IMR-90 (cell line): Measurements from ENCODE around the gene ANKRD44. TPM values are rescaled to one million over a fixed set of nuclear protein-coding genes. Genes with fewer than 3 reads are reported as not detected.
A peak's percentile ranks its signal among the peaks of the same experiment; 100 is the strongest.

Experiments used
- ATAC-seq: fragments of 200-7000 bp; cut with Tn5 transposase; 2 replicates; pipeline ENCODE4 v1.9.1; 2020; ENCODE audit warnings: low read depth, mild to moderate bottlenecking, moderate library complexity
- BruUV-seq: library from RNA; stranded (reverse); fragments of 400-500 nt; replicated peaks from 2 replicates; lab custom pipeline; 2021; lab: Mats Ljungman, UMichigan
- CTCF ChIA-PET: fragments of 300-600 bp; formaldehyde crosslinking; extraction: SDS; loops from one replicate; lab custom pipeline; 2021; ENCODE audit warnings: antibody characterized with exemption; lab: Yijun Ruan, JAX
- POLR2A ChIA-PET: fragments of 300-600 bp; sonication (Branson Sonifier 250); formaldehyde crosslinking; loops from one replicate; lab custom pipeline; 2022; ENCODE audit warnings: antibody characterized with exemption; ENCODE audit not compliant: unreplicated experiment; lab: Charles Lee
- DNase-seq: peaks from one replicate; pipeline ENCODE4 v3.0.0; 2013
- H2AFZ ChIP-seq: replicated peaks from 2 replicates; pipeline ENCODE3; 2013; ENCODE audit warnings: low read length, mild to moderate bottlenecking; ENCODE audit not compliant: poor library complexity
- H2AK5ac ChIP-seq: 2 replicates; pipeline ENCODE4 v1.6.1; 2013; ENCODE audit warnings: low read depth, low read length, inconsistent platforms
- H2AK9ac ChIP-seq: replicated peaks from 2 replicates; pipeline ENCODE3; 2013; ENCODE audit warnings: mild to moderate bottlenecking, low read depth, low read length, moderate library complexity; ENCODE audit not compliant: poor library complexity
- H2BK120ac ChIP-seq: 2 replicates; pipeline ENCODE4 v1.6.1; 2013; ENCODE audit warnings: low read depth, low read length, inconsistent platforms
- H2BK15ac ChIP-seq: 3 replicates; pipeline ENCODE4 v1.6.1; 2013; ENCODE audit warnings: low read depth, low read length, inconsistent platforms
- H2BK20ac ChIP-seq: 2 replicates; pipeline ENCODE4 v1.6.1; 2013; ENCODE audit warnings: low read depth, mild to moderate bottlenecking, inconsistent platforms, low read length, moderate library complexity
- H2BK5ac ChIP-seq: 2 replicates; pipeline ENCODE4 v1.6.1; 2013; ENCODE audit warnings: mild to moderate bottlenecking, low read depth, low read length, inconsistent platforms; ENCODE audit not compliant: poor library complexity, severe bottlenecking
- H3K14ac ChIP-seq: replicated peaks from 2 replicates; pipeline ENCODE4 v1.6.1; 2013; ENCODE audit warnings: low read depth, low read length, inconsistent platforms
- H3K18ac ChIP-seq: 2 replicates; pipeline ENCODE4 v1.6.1; 2013; ENCODE audit warnings: low read depth, low read length, control low read depth
- H3K23ac ChIP-seq: 2 replicates; pipeline ENCODE4 v1.6.1; 2013; ENCODE audit warnings: low read depth, low read length, inconsistent platforms
- H3K27ac ChIP-seq: 2 replicates; pipeline ENCODE4 v1.5.1; 2013; ENCODE audit warnings: mild to moderate bottlenecking, control low read depth, low read length; ENCODE audit not compliant: insufficient read depth
- H3K27me3 ChIP-seq: 2 replicates; pipeline ENCODE4 v1.6.1; 2013; ENCODE audit warnings: low read length; ENCODE audit not compliant: control insufficient read depth, insufficient read depth
- H3K36me3 ChIP-seq: 2 replicates; pipeline ENCODE4 v1.6.1; 2013; ENCODE audit warnings: low read length, mixed read lengths; ENCODE audit not compliant: control insufficient read depth, insufficient read depth
- H3K4ac ChIP-seq: 2 replicates; pipeline ENCODE4 v1.6.1; 2013; ENCODE audit warnings: low read depth, low read length, inconsistent platforms
- H3K4me1 ChIP-seq: 2 replicates; pipeline ENCODE4 v1.6.1; 2013; ENCODE audit warnings: low read length, mixed read lengths; ENCODE audit not compliant: control insufficient read depth, insufficient read depth
- H3K4me2 ChIP-seq: 2 replicates; pipeline ENCODE4 v1.6.1; 2013; ENCODE audit warnings: low read depth, mild to moderate bottlenecking, control low read depth, low read length, moderate library complexity
- H3K4me3 ChIP-seq: 2 replicates; pipeline ENCODE4 v1.5.1; 2013; ENCODE audit warnings: low read depth, mild to moderate bottlenecking, control low read depth, low read length, moderate library complexity; ENCODE audit not compliant: insufficient read depth
- H3K56ac ChIP-seq: 2 replicates; pipeline ENCODE4 v1.6.1; 2013; ENCODE audit warnings: low read length, inconsistent platforms; ENCODE audit not compliant: insufficient read depth; ENCODE audit errors: extremely low read depth
- H3K79me1 ChIP-seq, 2 experiments: 2 replicates each; pipeline ENCODE4 v1.6.1; 2013; ENCODE audit warnings: low read length in 2 of 2, inconsistent platforms in 1 of 2, low read depth in 1 of 2
- H3K9ac ChIP-seq: 2 replicates; pipeline ENCODE4 v1.6.1; 2013; ENCODE audit warnings: low read depth, low read length, control low read depth
- H3K9me1 ChIP-seq: 2 replicates; pipeline ENCODE4 v1.6.1; 2013; ENCODE audit warnings: low read length, inconsistent platforms; ENCODE audit not compliant: insufficient read depth
- H3K9me3 ChIP-seq: 2 replicates; pipeline ENCODE4 v1.6.1; 2013; ENCODE audit warnings: low read length; ENCODE audit not compliant: control insufficient read depth, insufficient read depth
- H4K20me1 ChIP-seq: 2 replicates; pipeline ENCODE4 v1.6.1; 2013; ENCODE audit warnings: low read length, inconsistent platforms; ENCODE audit not compliant: insufficient read depth
- H4K5ac ChIP-seq: 2 replicates; pipeline ENCODE4 v1.6.1; 2013; ENCODE audit warnings: mild to moderate bottlenecking, low read depth, low read length, control low read depth
- H4K8ac ChIP-seq, 2 experiments: 2 replicates each; pipeline ENCODE4 v1.6.1; 2013; ENCODE audit warnings: low read depth in 2 of 2, low read length in 2 of 2, control low read depth in 1 of 2, inconsistent platforms in 1 of 2
- H4K91ac ChIP-seq: 2 replicates; pipeline ENCODE4 v1.6.1; 2013; ENCODE audit warnings: low read depth, low read length, inconsistent platforms; ENCODE audit not compliant: insufficient read depth
- BHLHE40 ChIP-seq: fragments of 150-350 bp; IDR thresholded peaks from 2 replicates; pipeline ENCODE4 v1.6.1; 2016; ENCODE audit warnings: mild to moderate bottlenecking, low read depth, low read length
- CEBPB ChIP-seq: IDR thresholded peaks from 2 replicates; pipeline ENCODE4 v1.6.1; 2012; ENCODE audit warnings: low read depth, low read length, improper control_type of control experiment
- CHD1 ChIP-seq: IDR thresholded peaks from 2 replicates; pipeline ENCODE4 v1.6.1; 2012; ENCODE audit warnings: low read depth, low read length, improper control_type of control experiment
- CTCF ChIP-seq: conservative IDR thresholded peaks from 2 replicates; pipeline ENCODE4 v1.5.1; 2012; ENCODE audit warnings: mild to moderate bottlenecking, low read depth, low read length, improper control_type of control experiment
- ELK1 ChIP-seq: fragments of 150-350 bp; IDR thresholded peaks from 2 replicates; pipeline ENCODE4 v1.6.1; 2016; ENCODE audit warnings: low read depth, mild to moderate bottlenecking, low read length, moderate library complexity, borderline replicate concordance
- FOS ChIP-seq: fragments of 150-350 bp; IDR thresholded peaks from 2 replicates; pipeline ENCODE4 v1.6.1; 2016; ENCODE audit warnings: low read depth, low read length
- MAFK ChIP-seq: IDR thresholded peaks from 2 replicates; pipeline ENCODE4 v1.6.1; 2012; ENCODE audit warnings: low read depth, low read length, improper control_type of control experiment
- MAZ ChIP-seq: IDR thresholded peaks from 2 replicates; pipeline ENCODE4 v1.6.1; 2012; ENCODE audit warnings: low read depth, mild to moderate bottlenecking, low read length, improper control_type of control experiment, moderate library complexity, borderline replicate concordance
- MXI1 ChIP-seq: IDR thresholded peaks from 2 replicates; pipeline ENCODE4 v1.6.1; 2012; ENCODE audit warnings: low read depth, mild to moderate bottlenecking, low read length, moderate library complexity, borderline replicate concordance
- NFE2L2 ChIP-seq: fragments of 150-350 bp; IDR thresholded peaks from 2 replicates; pipeline ENCODE4 v1.6.1; 2016; ENCODE audit warnings: low read depth, mild to moderate bottlenecking, low read length
- POLR2A ChIP-seq: IDR thresholded peaks from 2 replicates; pipeline ENCODE4 v1.6.1; 2012; ENCODE audit warnings: mild to moderate bottlenecking, low read depth, low read length
- RAD21 ChIP-seq: IDR thresholded peaks from 2 replicates; pipeline ENCODE4 v1.6.1; 2012; ENCODE audit warnings: low read length, improper control_type of control experiment
- RCOR1 ChIP-seq: IDR thresholded peaks from 2 replicates; pipeline ENCODE4 v1.6.1; 2012; ENCODE audit warnings: mild to moderate bottlenecking, low read length, improper control_type of control experiment; ENCODE audit not compliant: insufficient replicate concordance
- RFX5 ChIP-seq: IDR thresholded peaks from 2 replicates; pipeline ENCODE4 v1.8.0; 2012; ENCODE audit warnings: low read depth, mild to moderate bottlenecking, low read length, moderate library complexity
- SMC3 ChIP-seq: fragments of 150-350 bp; IDR thresholded peaks from 2 replicates; pipeline ENCODE4 v1.6.1; 2016; ENCODE audit warnings: low read depth, mild to moderate bottlenecking, antibody characterized with exemption, low read length, moderate library complexity
- USF2 ChIP-seq: fragments of 150-350 bp; IDR thresholded peaks from 2 replicates; pipeline ENCODE4 v1.6.1; 2017; ENCODE audit warnings: mild to moderate bottlenecking, antibody characterized with exemption, low read length, low read depth
- WGBS, 2 experiments: methylation state at CpG; one replicate each; pipeline versions ENCODE4 v1.1.5 to v1.1.7; 2013; ENCODE audit warnings: missing lambda C conversion rate in 2 of 2; ENCODE audit not compliant: insufficient read length in 1 of 2; ENCODE audit errors: extremely low coverage in 2 of 2; 5-methylcytosine and 5-hydroxymethylcytosine counted together
- dilution Hi-C: fragments of 300-500 bp; cut with HindIII; formaldehyde crosslinking; loops from one replicate; pipeline ENCODE4 v1.14.3; 2018; ENCODE audit warnings: low sequenced_read_pairs; ENCODE audit not compliant: unreplicated experiment
- in situ Hi-C: fragments of 300-500 bp; cut with MboI; formaldehyde crosslinking; loops from 3 replicates; pipeline ENCODE4 v1.14.3; 2019; ENCODE audit warnings: low sequenced_read_pairs, inconsistent platforms, mixed read lengths
- intact Hi-C: fragments of 100-400 bp; cut with micrococcal nuclease; formaldehyde crosslinking; loops from 2 replicates; pipeline ENCODE4 v1.10.0; 2022
- polyA plus RNA-seq, 3 experiments: library from polyadenylated mRNA; depleted of rRNA; stranded (reverse); fragments of >200 nt; gene quantifications; 2 replicates each; pipeline ENCODE4 v1.2.3, GENCODE V29; 2012; ENCODE audit warnings: low replicate concordance in 1 of 3
- total RNA-seq: library from RNA; depleted of rRNA; stranded (reverse); fragments of >200 nt; gene quantifications from 2 replicates; pipeline ENCODE4 v1.2.3, GENCODE V29; 2012

ANKRD44 gene
- total and polyA plus RNA-seq, 2 of the 4 experiments (the other 2 are of a cell fraction), result 5.2 to 15.6 TPM

- ChIA-PET POLR2A (no interaction called here), CTCF (no interaction called here)
- H4K5ac ChIP-seq, result no peak overlapping the region
- ATAC-seq (no peak), DNase-seq (no peak)
- no peaks in the 10 kb centered on the region for H3K9me3 ChIP-seq
- H2AK5ac ChIP-seq, result no peak overlapping the region
- intact Hi-C loops, result no loop called here
- in situ Hi-C loops, result no loop called here
- no peaks in the 10 kb centered on the region for H4K20me1 ChIP-seq
- no peak overlapping the region for H3K18ac ChIP-seq
- H3K36me3 ChIP-seq, result no peaks in the 10 kb centered on the region
- H3K4me1 ChIP-seq, result no peaks in the 10 kb centered on the region
- H2BK5ac ChIP-seq, result no peak overlapping the region
- H3K27me3 ChIP-seq, result no peaks in the 10 kb centered on the region
- H3K27ac ChIP-seq, result no peak overlapping the region
- no peak overlapping the region for H3K9ac ChIP-seq
- no peak overlapping the region; the same call in 1 of the 2 replicates for H3K23ac ChIP-seq
- H3K9me1 ChIP-seq, result no peaks in the 10 kb centered on the region
- H3K14ac ChIP-seq, result no peak overlapping the region
- no peak overlapping the region for H2BK120ac ChIP-seq
- H3K4ac ChIP-seq, result no peak overlapping the region
- TF ChIP-seq FOS, result no peak
- no peak for TF ChIP-seq RAD21
- TF ChIP-seq MAZ, result no peak
- no peak for TF ChIP-seq MXI1
- TF ChIP-seq USF2, result no peak
- no peak for TF ChIP-seq NFE2L2
- no peak for TF ChIP-seq CEBPB
- no peak for TF ChIP-seq RCOR1
- no peak for TF ChIP-seq SMC3
- no peak for TF ChIP-seq ELK1
- no peak for TF ChIP-seq MAFK
- TF ChIP-seq BHLHE40, result no peak
- no peak for TF ChIP-seq RFX5
- TF ChIP-seq CTCF, result no peak
- TF ChIP-seq CHD1, result no peak
- no peak for TF ChIP-seq POLR2A
- H3K4me2 ChIP-seq, result no peak overlapping the region
- H4K8ac ChIP-seq, result no peak overlapping the region
- no peak overlapping the region for H4K91ac ChIP-seq
- no TSS peak for BruUV-seq
- H2AK9ac ChIP-seq, result peak overlapping the region; percentile 55
- H2BK15ac ChIP-seq, result no peak overlapping the region
- H2BK20ac ChIP-seq, result no peak overlapping the region
- no CpG with 5 or more reads among the region's 3 CpGs for WGBS, 2 experiments
- dilution Hi-C loops, result no loop called here
- no peak overlapping the region for H3K56ac ChIP-seq
- no peak overlapping the region for H3K4me3 ChIP-seq
- no peak overlapping the region for H2AFZ ChIP-seq
- no peaks in the 10 kb centered on the region for H3K79me1 ChIP-seq
These were observed 338.9 kb downstream of the ANKRD44 start for GRCh38 chr2:196971574-196972279.
